Vagina (tissue), 2 donors: ENCODE measurements around the gene NGEF.

Experiments
- CTCF ChIP-seq, 3 experiments: fragments of 450-650 bp in 2 of 3; fragments of 200-600 bp in 1 of 3; sonication (generic) in 1 of 3; IDR thresholded peaks; one replicate each; pipeline ENCODE4 v1.5.1; 2017 to 2019; ENCODE audit warnings: antibody characterized with exemption in 3 of 3, mild to moderate bottlenecking in 2 of 3, moderate library complexity in 2 of 3
- POLR2A ChIP-seq, 2 donors: fragments of 450-650 bp; IDR thresholded peaks; one replicate each; pipeline ENCODE4 v1.6.1; 2017; ENCODE audit warnings: antibody characterized with exemption in 2 of 2, mild to moderate bottlenecking in 2 of 2, moderate library complexity in 2 of 2
- POLR2AphosphoS5 ChIP-seq, 2 donors: sonication (generic); formaldehyde crosslinking; IDR thresholded peaks; one replicate each; pipeline ENCODE4 v1.9.0; 2017; ENCODE audit warnings: antibody characterized with exemption in 2 of 2, mild to moderate bottlenecking in 2 of 2, low read depth in 1 of 2; ENCODE audit not compliant: insufficient read depth in 1 of 2

- TF ChIP-seq CTCF (IDR thresholded peaks at IDR 0.05) (no peak), POLR2A (IDR thresholded peaks at IDR 0.05) (no peak), POLR2AphosphoS5 (IDR thresholded peaks at IDR 0.05; ENCODE audit: insufficient read depth in 1 of 2, low read depth in 1 of 2) (no peak)
Measured at GRCh38 chr2:233035426-233036161, 22.5 kb upstream of the NGEF start.
